ENCODE results near the gene BHLHE23. TPM values are rescaled to one million over a fixed set of nuclear protein-coding genes. Genes with fewer than 3 reads are reported as not detected.

Gene BHLHE23
- total RNA-seq, 3 donors from 2014 or later (not counting 1 experiment from before 2014, with no cell fraction given), result not detected

GRCh38 chr20:63051911-63052310 is 45.1 kb upstream of the BHLHE23 start:
- Mint-ChIP-seq H3K27me3 (ENCODE audit: low read depth in 2 of 2) (peaks cover 0 to 6% of the 10 kb centered on the region in 2 donors), H3K27ac (no peak overlapping the region), H3K4me3 (no peak overlapping the region), H3K9me3 (no peaks in the 10 kb centered on the region), H3K4me1 (no peaks in the 10 kb centered on the region), H3K36me3 (no peaks in the 10 kb centered on the region)
- no peak for TF ChIP-seq CTCF (IDR thresholded peaks at IDR 0.05)
- Histone ChIP-seq H3K27ac (ENCODE audit: low read length) (no peak overlapping the region), H3K36me3 (ENCODE audit: control insufficient read depth, insufficient read depth, low read length) (no peaks in the 10 kb centered on the region), H3K4me1 (ENCODE audit: control insufficient read depth, insufficient read depth, low read length) (peaks cover 7% of the 10 kb centered on the region), H3K9me3 (ENCODE audit: control insufficient read depth, insufficient read depth, low read length) (no peaks in the 10 kb centered on the region), H3K4me3 (ENCODE audit: low read length) (no peak overlapping the region), H3K27me3 (ENCODE audit: control insufficient read depth, insufficient read depth, low read length) (no peaks in the 10 kb centered on the region)
- DNase-seq (no peak), ATAC-seq (no peak)
- 75% methylated on average over 11 of the region's 11 CpGs for WGBS (ENCODE audit: insufficient coverage)
- intact Hi-C loops (cut with micrococcal nuclease), result no loop called here

- Mint-ChIP-seq H3K9me3 (no peaks in the 10 kb centered on the region), H3K4me1 (no peaks in the 10 kb centered on the region), H3K4me3 (no peak overlapping the region), H3K27me3 (ENCODE audit: low read depth in 2 of 2) (peaks cover 0 to 6% of the 10 kb centered on the region in 2 donors), H3K27ac (no peak overlapping the region), H3K36me3 (no peaks in the 10 kb centered on the region)
- H3K27me3 ChIP-seq (ENCODE audit: control insufficient read depth, insufficient read depth, low read length), result no peaks in the 10 kb centered on the region
- no peak overlapping the region for H3K4me3 ChIP-seq (ENCODE audit: low read length)
- no peak for ATAC-seq
- DNase-seq, result no peak
- H3K4me1 ChIP-seq (ENCODE audit: control insufficient read depth, insufficient read depth, low read length), result peaks cover 3% of the 10 kb centered on the region
- no peak overlapping the region for H3K27ac ChIP-seq (ENCODE audit: low read length)
- no peaks in the 10 kb centered on the region for H3K36me3 ChIP-seq (ENCODE audit: control insufficient read depth, insufficient read depth, low read length)
- WGBS (ENCODE audit: insufficient coverage), result 78% methylated on average over 13 of the region's 13 CpGs
- TF ChIP-seq CTCF (IDR thresholded peaks at IDR 0.05), result no peak
- intact Hi-C loops (cut with micrococcal nuclease), result no loop called here
- H3K9me3 ChIP-seq (ENCODE audit: control insufficient read depth, insufficient read depth, low read length), result no peaks in the 10 kb centered on the region
These were observed 44.6 kb upstream of the BHLHE23 start for GRCh38 chr20:63051186-63051860.

GRCh38 chr20:63050406-63050805 is 43.6 kb upstream of the BHLHE23 start:
- intact Hi-C loops (cut with micrococcal nuclease), result no loop called here
- no peaks in the 10 kb centered on the region for H3K9me3 Mint-ChIP-seq

More at GRCh38 chr20:63050406-63050805, 43.6 kb upstream of the BHLHE23 start:
- Mint-ChIP-seq H3K4me3 (no peak overlapping the region), H3K36me3 (no peaks in the 10 kb centered on the region), H3K27ac (no peak overlapping the region), H3K4me1 (no peaks in the 10 kb centered on the region), H3K27me3 (ENCODE audit: low read depth in 2 of 2) (peaks cover 0 to 8% of the 10 kb centered on the region in 2 donors)
- WGBS (ENCODE audit: insufficient coverage), result 89% methylated on average over 13 of the region's 13 CpGs
- H3K36me3 ChIP-seq (ENCODE audit: control insufficient read depth, insufficient read depth, low read length), result no peaks in the 10 kb centered on the region
- no peaks in the 10 kb centered on the region for H3K27me3 ChIP-seq (ENCODE audit: control insufficient read depth, insufficient read depth, low read length)
- TF ChIP-seq CTCF (IDR thresholded peaks at IDR 0.05), result no peak
- no peaks in the 10 kb centered on the region for H3K9me3 ChIP-seq (ENCODE audit: control insufficient read depth, insufficient read depth, low read length)
- DNase-seq (no peak), ATAC-seq (no peak)
- no peaks in the 10 kb centered on the region for H3K4me1 ChIP-seq (ENCODE audit: control insufficient read depth, insufficient read depth, low read length)
- H3K27ac ChIP-seq (ENCODE audit: low read length), result no peak overlapping the region
- H3K4me3 ChIP-seq (ENCODE audit: low read length), result no peak overlapping the region

Data from natural killer cell (primary cell).